Heart left ventricle (tissue), 16 donors: Measurements from ENCODE around the gene PITPNM1. TPM values are rescaled to one million over a fixed set of nuclear protein-coding genes. Genes with fewer than 3 reads are reported as not detected.

Experiments
- ATAC-seq, 4 donors: fragments of 200-7000 bp; cut with Tn5 transposase; one replicate each; pipeline ENCODE4 v1.9.1; 2020 to 2022; ENCODE audit warnings: moderate library complexity in 4 of 4, mild to moderate bottlenecking in 3 of 4, moderate number of reproducible peaks in 1 of 4
- DNase-seq, 5 donors: peaks; one replicate each; pipeline ENCODE4 v3.0.0-alpha.2; 2020
- H3K27ac ChIP-seq, 12 donors: fragments of 200-600 bp; sonication (generic) in 4 of 12; one replicate each; pipeline versions ENCODE4 v1.5.0 to v1.8.0; 2016 to 2022; ENCODE audit warnings: mild to moderate bottlenecking in 2 of 12
- H3K27me3 ChIP-seq, 9 donors: fragments of 200-600 bp; sonication (generic) in 2 of 9; one replicate each; pipeline versions ENCODE4 v1.5.1 to v1.8.0; 2016 to 2022; ENCODE audit warnings: mild to moderate bottlenecking in 3 of 9
- H3K36me3 ChIP-seq, 9 donors: fragments of 200-600 bp; sonication (generic) in 2 of 9; one replicate each; pipeline versions ENCODE4 v1.5.0 to v1.8.0; 2018 to 2022; ENCODE audit warnings: mild to moderate bottlenecking in 2 of 9
- H3K4me1 ChIP-seq, 12 donors: fragments of 200-600 bp; sonication (generic) in 4 of 12; one replicate each; pipeline versions ENCODE4 v1.5.0 to v1.8.0; 2016 to 2022; ENCODE audit warnings: mild to moderate bottlenecking in 3 of 12
- H3K4me3 ChIP-seq, 12 donors: fragments of 200-600 bp; sonication (generic) in 4 of 12; one replicate each; pipeline versions ENCODE4 v1.5.0 to v1.8.0; 2017 to 2022; ENCODE audit warnings: mild to moderate bottlenecking in 9 of 12, moderate library complexity in 4 of 12
- H3K9me3 ChIP-seq, 12 donors: fragments of 200-600 bp; sonication (generic) in 4 of 12; one replicate each; pipeline versions ENCODE4 v1.5.0 to v1.8.0; 2016 to 2022; ENCODE audit warnings: mild to moderate bottlenecking in 1 of 12
- CTCF ChIP-seq, 12 donors: fragments of 200-600 bp; sonication (generic) in 4 of 12; IDR thresholded peaks; one replicate each; pipeline versions ENCODE4 v1.5.0 to v1.8.0; 2018 to 2022; ENCODE audit warnings: antibody characterized with exemption in 12 of 12, mild to moderate bottlenecking in 5 of 12
- POLR2A ChIP-seq, 2 donors: fragments of 450-650 bp; IDR thresholded peaks; one replicate each; pipeline ENCODE4 v1.6.1; 2017; ENCODE audit warnings: antibody characterized with exemption in 2 of 2, mild to moderate bottlenecking in 2 of 2, moderate library complexity in 2 of 2
- WGBS, 4 donors: extraction: QIAGEN DNeasy Blood & Tissue Kit in 2 of 4; methylation state at CpG; one replicate each; pipeline versions ENCODE4 v1.1.5 to v1.1.7; 2013 to 2018; 5-methylcytosine and 5-hydroxymethylcytosine counted together
- intact Hi-C, 10 donors: fragments of 100-400 bp; cut with DNase I; formaldehyde crosslinking; loops; one replicate each; pipeline versions ENCODE4 v1.11.1 to v1.14.2; 2022
- polyA plus RNA-seq, 2 donors: library from polyadenylated mRNA; stranded (reverse); fragments of 200-250 nt; gene quantifications; one replicate each; pipeline ENCODE4 v1.2.3, GENCODE V29; 2013
- total RNA-seq, 9 donors: library from RNA; depleted of rRNA in 2 of 9; stranded (reverse); fragments of >200 nt in 2 of 9; fragmentation: NEBNext Ultra II Directional in 3 of 9; extraction: Animal tissue kit (Norgen Biotek cat#: 25700) in 3 of 9; gene quantifications; one replicate each; pipeline versions ENCODE4 v1.1.0 to v1.2.4, GENCODE V29; 2016 to 2023
- donor health status: ischemic (EF 13 %, LVEDD 7.1; RV severe dilation, severe dysfunction).
- donor health status: healthy with polysubstance abuse.
- donor health status: DM: no; HTN: yes; CAD: no.
- donor health status: DM: no; HTN: no; CAD: no.
- donor health status: ischemic (EF 25% LVEDD 6.9; RV normal size, moderate dysfunction).
- donor health status: ischemic (EF 25% LVEDD 5.7; RV mildly dilated, moderate dysfunction).
- donor health status: healthy.
- donor health status: DM: yes; HTN: yes; CAD: no.
- donor health status: ischemic (EF 35%, LVEDD 5.7; RV mildly dilated, moderate dysfunction).
- donor health status: nonischemic (EF 11% LVEDD 7.7; RV severe dilation, severe dysfunction).
- donor health status: DM: yes; HTN: yes; CAD: no.
- donor health status: PGD.
- donor health status: ischemic (EF 29% LVEDD 5.4; RV normal size, mild dysfunction).
- donor health status: nonischemic (EF 23%, LVEDD 6.1; RV moderate dilation, normal function).

Gene PITPNM1
- total and polyA plus RNA-seq, 11 donors = 24.2 to 69.1 (median 34.3) TPM

- ATAC-seq = peak; percentile 86 to 93 (median 91)
- no peak overlapping the region for H3K4me3 ChIP-seq
- intact Hi-C loops = no loop called here
Measured at GRCh38 chr11:67545280-67545679, 40.1 kb upstream of the PITPNM1 start.

GRCh38 chr11:67544616-67545242, 39.6 kb upstream of the PITPNM1 start:
- intact Hi-C loops = no loop called here
- ATAC-seq (peak in 3 of 4 donors; percentile 7 to 58 (median 24)), DNase-seq (no peak)
- no peak for TF ChIP-seq CTCF (IDR thresholded peaks at IDR 0.05)
- TF ChIP-seq POLR2A (IDR thresholded peaks at IDR 0.05) = no peak
- H3K4me1 ChIP-seq = peaks cover 0 to 15% (median 10%) of the 10 kb centered on the region in 12 donors
- WGBS, 4 donors = 48 to 58% (median 50%) methylated on average over 9 to 10 of the region's 10 CpGs
- no peaks in the 10 kb centered on the region for H3K9me3 ChIP-seq
- peak overlapping the region in 10 of 12 donors; percentile 0 to 83 (median 38) for H3K27ac ChIP-seq
- no peaks in the 10 kb centered on the region for H3K27me3 ChIP-seq
- H3K4me3 ChIP-seq = no peak overlapping the region
- no peaks in the 10 kb centered on the region for H3K36me3 ChIP-seq

More at GRCh38 chr11:67545280-67545679, 40.1 kb upstream of the PITPNM1 start:
- 18 to 26% (median 23%) methylated on average over 6 to 8 of the region's 8 CpGs for WGBS, 4 donors
- Histone ChIP-seq H3K27ac (peak overlapping the region in 10 of 12 donors; percentile 0 to 83 (median 38)), H3K27me3 (no peaks in the 10 kb centered on the region), H3K4me1 (peaks cover 0 to 15% (median 10%) of the 10 kb centered on the region in 12 donors), H3K36me3 (no peaks in the 10 kb centered on the region), H3K9me3 (no peaks in the 10 kb centered on the region)
- TF ChIP-seq POLR2A (IDR thresholded peaks at IDR 0.05) = no peak
- peak in 9 of 12 donors; percentile 12 to 57 (median 31) for TF ChIP-seq CTCF (IDR thresholded peaks at IDR 0.05)
- peak; percentile 65 to 87 (median 71) for DNase-seq

- Histone ChIP-seq H3K36me3 (no peaks in the 10 kb centered on the region), H3K27ac (no peak overlapping the region), H3K27me3 (no peaks in the 10 kb centered on the region), H3K4me3 (no peak overlapping the region), H3K4me1 (peaks cover 0 to 15% (median 10%) of the 10 kb centered on the region in 12 donors), H3K9me3 (no peaks in the 10 kb centered on the region)
- no peak for ATAC-seq
- 53 to 67% (median 59%) methylated on average over 2 of the region's 2 CpGs for WGBS, 4 donors
- TF ChIP-seq POLR2A (IDR thresholded peaks at IDR 0.05) = no peak
- no peak for TF ChIP-seq CTCF (IDR thresholded peaks at IDR 0.05)
- no peak for DNase-seq
- intact Hi-C loops = no loop called here
Measured at GRCh38 chr11:67543585-67543984, 38.4 kb upstream of the PITPNM1 start.

- intact Hi-C loops = no loop called here
- 57 to 70% (median 61%) methylated on average over 6 to 7 of the region's 7 CpGs for WGBS, 4 donors
- no peak overlapping the region for H3K27ac ChIP-seq
- TF ChIP-seq CTCF (IDR thresholded peaks at IDR 0.05) = no peak
- TF ChIP-seq POLR2A (IDR thresholded peaks at IDR 0.05) = no peak
- no peaks in the 10 kb centered on the region for H3K27me3 ChIP-seq
- H3K4me3 ChIP-seq = no peak overlapping the region
- H3K9me3 ChIP-seq = no peaks in the 10 kb centered on the region
- peaks cover 0 to 15% (median 10%) of the 10 kb centered on the region in 12 donors for H3K4me1 ChIP-seq
- no peaks in the 10 kb centered on the region for H3K36me3 ChIP-seq
- DNase-seq = no peak
- no peak for ATAC-seq
Measured at GRCh38 chr11:67542971-67543370, 37.8 kb upstream of the PITPNM1 start.
